HepG2 (cell line): ENCODE results near the gene RARA. TPM values are rescaled to one million over a fixed set of nuclear protein-coding genes. Genes with fewer than 3 reads are reported as not detected.

Source experiments
- FOSL2 ChIP-seq: sonication (generic); formaldehyde crosslinking; IDR thresholded peaks from 2 replicates; pipeline ENCODE4 v1.4.0; 2020; ENCODE audit warnings: missing genetic modification reagents
- FOXP1 ChIP-seq, 2 experiments: fragments of 450-650 bp in 1 of 2; IDR thresholded peaks; 2 replicates each; pipeline ENCODE4 v1.6.1; 2017 to 2018; ENCODE audit warnings: antibody characterized with exemption in 1 of 2
- GATAD1 ChIP-seq: IDR thresholded peaks from 2 replicates; pipeline ENCODE4 v1.6.1; 2016; ENCODE audit warnings: missing genetic modification reagents, missing compliant biosample characterization
- HES4 ChIP-seq: sonication (generic); formaldehyde crosslinking; IDR thresholded peaks from 2 replicates; pipeline ENCODE4 v1.9.0; 2021; ENCODE audit warnings: mild to moderate bottlenecking, missing genetic modification reagents, borderline replicate concordance
- KMT2A ChIP-seq: sonication (generic); formaldehyde crosslinking; IDR thresholded peaks from 2 replicates; pipeline ENCODE4 v1.4.0; 2020; ENCODE audit warnings: missing genetic modification reagents
- MTA3 ChIP-seq: sonication (generic); formaldehyde crosslinking; IDR thresholded peaks from 2 replicates; pipeline ENCODE4 v1.4.0; 2020; ENCODE audit warnings: missing genetic modification reagents
- NBN ChIP-seq: fragments of 450-650 bp; conservative IDR thresholded peaks from 2 replicates; pipeline ENCODE4 v1.6.1; 2017
- PRMT3 ChIP-seq: sonication (generic); formaldehyde crosslinking; IDR thresholded peaks from 2 replicates; pipeline ENCODE4 v1.8.1; 2022; ENCODE audit warnings: low read depth, mild to moderate bottlenecking, moderate library complexity, missing genetic modification reagents, borderline replicate concordance
- REL ChIP-seq: sonication (generic); formaldehyde crosslinking; conservative IDR thresholded peaks from 2 replicates; pipeline ENCODE4 v1.8.0; 2022; ENCODE audit warnings: mild to moderate bottlenecking, missing genetic modification reagents, moderate library complexity
- RNF2 ChIP-seq: fragments of 450-650 bp; conservative IDR thresholded peaks from 2 replicates; pipeline ENCODE4 v1.6.1; 2016; ENCODE audit warnings: low read depth
- RXRB ChIP-seq: IDR thresholded peaks from 2 replicates; pipeline ENCODE4 v1.6.1; 2016; ENCODE audit warnings: borderline replicate concordance, missing genetic modification reagents, missing compliant biosample characterization
- SOX13 ChIP-seq, 3 experiments: fragments of 450-650 bp in 1 of 3; sonication (generic) in 1 of 3; formaldehyde crosslinking in 1 of 3; IDR thresholded peaks in 2 of 3; conservative IDR thresholded peaks in 1 of 3; 2 replicates each; pipeline versions ENCODE4 v1.5.0 to v1.6.1; 2016 to 2020; ENCODE audit warnings: antibody characterized with exemption in 1 of 3, mild to moderate bottlenecking in 1 of 3, missing compliant biosample characterization in 1 of 3, missing genetic modification reagents in 1 of 3, moderate library complexity in 1 of 3
- SP1 ChIP-seq, 2 experiments: fragments of 450-650 bp in 1 of 2; sonication (generic) in 1 of 2; formaldehyde crosslinking in 1 of 2; IDR thresholded peaks; 2 replicates each; pipeline versions ENCODE4 v1.4.0 to v1.6.1; 2016 to 2020; ENCODE audit warnings: missing genetic modification reagents in 1 of 2
- SP5 ChIP-seq: IDR thresholded peaks from 2 replicates; pipeline ENCODE4 v1.6.1; 2016; ENCODE audit warnings: low read depth, borderline replicate concordance
- TP53 ChIP-seq: sonication (generic); formaldehyde crosslinking; conservative IDR thresholded peaks from 2 replicates; pipeline ENCODE4 v1.4.0; 2020; ENCODE audit warnings: missing genetic modification reagents
- U2AF2 ChIP-seq: fragments of 200-400 bp; formaldehyde crosslinking; IDR thresholded peaks from 2 replicates; pipeline ENCODE4 v1.6.1; 2017; ENCODE audit warnings: low read depth, mild to moderate bottlenecking, low read length
- ZNF101 ChIP-seq: sonication (generic); formaldehyde crosslinking; IDR thresholded peaks from 2 replicates; pipeline ENCODE4 v1.4.0; 2020; ENCODE audit warnings: mild to moderate bottlenecking, low read depth, missing genetic modification reagents, borderline replicate concordance
- ZNF224 ChIP-seq: sonication (generic); formaldehyde crosslinking; IDR thresholded peaks from 2 replicates; pipeline ENCODE4 v1.5.0; 2020; ENCODE audit warnings: mild to moderate bottlenecking, missing genetic modification reagents
- ZNF234 ChIP-seq: sonication (generic); formaldehyde crosslinking; conservative IDR thresholded peaks from 2 replicates; pipeline ENCODE4 v1.5.1; 2020; ENCODE audit warnings: mild to moderate bottlenecking, missing genetic modification reagents
- ZNF644 ChIP-seq: IDR thresholded peaks from 2 replicates; pipeline ENCODE4 v1.6.1; 2016; ENCODE audit warnings: low read depth
- ZNF737 ChIP-seq: sonication (generic); formaldehyde crosslinking; IDR thresholded peaks from 2 replicates; pipeline ENCODE4 v1.5.0; 2020; ENCODE audit warnings: missing genetic modification reagents, mild to moderate bottlenecking, borderline replicate concordance
- ZNF83 ChIP-seq: sonication (generic); formaldehyde crosslinking; IDR thresholded peaks from 2 replicates; pipeline ENCODE4 v1.4.0; 2020; ENCODE audit warnings: missing genetic modification reagents, mild to moderate bottlenecking, borderline replicate concordance
- ZNF850 ChIP-seq: sonication (generic); formaldehyde crosslinking; conservative IDR thresholded peaks from 2 replicates; pipeline ENCODE4 v1.9.0; 2021; ENCODE audit warnings: mild to moderate bottlenecking, missing genetic modification reagents
- polyA plus RNA-seq, 8 experiments: library from polyadenylated mRNA; depleted of rRNA in 3 of 8; stranded (reverse) in 7 of 8; unstranded in 1 of 8; fragments of >200 nt; fragmentation: Illumina TruSeq in 4 of 8; extraction: Trizol in 4 of 8; gene quantifications; 2 replicates each; pipeline versions ENCODE4 v1.2.1 to v1.2.3, GENCODE V29; 2011 to 2016; ENCODE audit warnings: low read depth in 4 of 8, missing spikeins in 1 of 8, mixed read lengths in 1 of 8; ENCODE audit not compliant: insufficient read depth in 1 of 8
- total RNA-seq, 5 experiments: library from RNA; depleted of rRNA; stranded (reverse); fragments of >200 nt; fragmentation: Illumina TruSeq; extraction: Trizol; gene quantifications; 2 replicates each; pipeline ENCODE4 v1.2.3, GENCODE V29; 2016; ENCODE audit warnings: low read depth in 1 of 5
- TF ChIP-seq, protein P1 (sequence below): sonication (generic); formaldehyde crosslinking; IDR thresholded peaks from 2 replicates; pipeline ENCODE4 v1.4.0; 2020; ENCODE audit warnings: missing genetic modification reagents
- TF ChIP-seq, protein P2 (sequence below): sonication (generic); formaldehyde crosslinking; IDR thresholded peaks from 2 replicates; pipeline ENCODE4 v1.5.0; 2020; ENCODE audit warnings: mild to moderate bottlenecking, missing genetic modification reagents, borderline replicate concordance
- TF ChIP-seq, protein P3 (sequence below): sonication (generic); formaldehyde crosslinking; IDR thresholded peaks from 2 replicates; pipeline ENCODE4 v1.4.0; 2020; ENCODE audit warnings: missing genetic modification reagents

The RARA gene
- total and polyA plus RNA-seq, 2 of the 13 experiments (the other 11 are each of a cell fraction or from before 2014, with no cell fraction given) = 6.4 to 8.6 TPM

DNA sequence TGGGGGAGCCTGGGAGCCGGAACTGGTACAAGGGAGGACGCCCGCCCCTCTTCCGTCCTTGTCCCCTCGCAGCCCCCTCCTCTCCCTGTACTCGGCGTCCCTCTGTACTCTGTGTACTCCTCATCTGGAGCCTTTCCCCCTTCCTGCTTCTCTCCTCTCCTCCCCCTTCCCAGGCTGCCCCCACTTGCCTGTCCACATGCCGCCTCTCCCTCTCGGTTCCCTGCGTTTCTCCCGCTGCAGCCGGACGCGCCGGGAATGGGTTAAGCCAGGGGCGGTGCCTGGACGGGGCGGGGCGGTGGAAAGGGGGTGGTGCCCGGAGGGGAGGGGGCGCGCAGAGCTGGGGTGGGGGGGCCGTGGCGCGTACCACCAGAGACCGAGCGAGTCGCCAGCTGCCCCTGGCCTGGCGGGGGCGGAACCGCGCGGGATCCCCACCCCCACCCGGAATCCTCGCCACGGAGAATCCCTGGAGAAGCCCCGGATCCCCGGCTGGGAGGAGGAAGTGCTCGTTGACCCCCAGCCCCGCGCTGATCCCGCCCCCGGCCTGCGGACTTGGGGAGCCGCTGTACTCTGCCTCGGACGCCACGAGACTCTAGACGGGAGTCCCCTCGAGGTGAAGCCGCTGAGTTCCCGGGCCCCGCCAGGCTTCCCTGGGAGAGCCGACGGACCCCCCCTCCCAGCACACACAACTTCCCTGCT lies 33.0 kb downstream of the RARA start (continued):
- TF ChIP-seq SP5 (CRISPR knock-in tag) (peak; percentile 77), RNF2 (no peak), ZNF644 (CRISPR knock-in tag) (no peak), REL (CRISPR knock-in tag) (no peak), MTA3 (CRISPR knock-in tag) (no peak), KMT2A (no peak; the same call in 1 of the 2 replicates), FOXP1 (IDR thresholded peaks at IDR 0.05) (no peak), FOXP1 (CRISPR knock-in tag; IDR thresholded peaks at IDR 0.05) (no peak), SOX13 (IDR thresholded peaks at IDR 0.05) (no peak), SOX13 (CRISPR knock-in tag; conservative IDR thresholded peaks at IDR 0.05 in 1 of 2, IDR thresholded peaks at IDR 0.05 in 1 of 2) (peak in 1 of 2 experiments; percentile 14; a peak in 1 of 4 replicates), ZNF83 (CRISPR knock-in tag) (no peak), ZNF234 (no peak), TP53 (no peak), NBN (no peak), FOSL2 (no peak), HES4 (CRISPR knock-in tag) (no peak; the same call in 1 of the 2 replicates), ZNF224 (CRISPR knock-in tag) (no peak), RXRB (CRISPR knock-in tag) (peak; percentile 30; the same call in 1 of the 2 replicates), ZNF850 (no peak), ZNF737 (CRISPR knock-in tag) (no peak), ZNF101 (CRISPR knock-in tag) (no peak), U2AF2 (no peak), PRMT3 (CRISPR knock-in tag) (no peak), SP1 (IDR thresholded peaks at IDR 0.05) (no peak), SP1 (CRISPR knock-in tag; IDR thresholded peaks at IDR 0.05) (peak; percentile 88), GATAD1 (CRISPR knock-in tag) (0 out of 2 replicates have a peak, but pooled peaks have one; percentile 17)
- TF ChIP-seq, protein P1, sequence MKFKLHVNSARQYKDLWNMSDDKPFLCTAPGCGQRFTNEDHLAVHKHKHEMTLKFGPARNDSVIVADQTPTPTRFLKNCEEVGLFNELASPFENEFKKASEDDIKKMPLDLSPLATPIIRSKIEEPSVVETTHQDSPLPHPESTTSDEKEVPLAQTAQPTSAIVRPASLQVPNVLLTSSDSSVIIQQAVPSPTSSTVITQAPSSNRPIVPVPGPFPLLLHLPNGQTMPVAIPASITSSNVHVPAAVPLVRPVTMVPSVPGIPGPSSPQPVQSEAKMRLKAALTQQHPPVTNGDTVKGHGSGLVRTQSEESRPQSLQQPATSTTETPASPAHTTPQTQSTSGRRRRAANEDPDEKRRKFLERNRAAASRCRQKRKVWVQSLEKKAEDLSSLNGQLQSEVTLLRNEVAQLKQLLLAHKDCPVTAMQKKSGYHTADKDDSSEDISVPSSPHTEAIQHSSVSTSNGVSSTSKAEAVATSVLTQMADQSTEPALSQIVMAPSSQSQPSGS = no peak
- TF ChIP-seq, protein P2, sequence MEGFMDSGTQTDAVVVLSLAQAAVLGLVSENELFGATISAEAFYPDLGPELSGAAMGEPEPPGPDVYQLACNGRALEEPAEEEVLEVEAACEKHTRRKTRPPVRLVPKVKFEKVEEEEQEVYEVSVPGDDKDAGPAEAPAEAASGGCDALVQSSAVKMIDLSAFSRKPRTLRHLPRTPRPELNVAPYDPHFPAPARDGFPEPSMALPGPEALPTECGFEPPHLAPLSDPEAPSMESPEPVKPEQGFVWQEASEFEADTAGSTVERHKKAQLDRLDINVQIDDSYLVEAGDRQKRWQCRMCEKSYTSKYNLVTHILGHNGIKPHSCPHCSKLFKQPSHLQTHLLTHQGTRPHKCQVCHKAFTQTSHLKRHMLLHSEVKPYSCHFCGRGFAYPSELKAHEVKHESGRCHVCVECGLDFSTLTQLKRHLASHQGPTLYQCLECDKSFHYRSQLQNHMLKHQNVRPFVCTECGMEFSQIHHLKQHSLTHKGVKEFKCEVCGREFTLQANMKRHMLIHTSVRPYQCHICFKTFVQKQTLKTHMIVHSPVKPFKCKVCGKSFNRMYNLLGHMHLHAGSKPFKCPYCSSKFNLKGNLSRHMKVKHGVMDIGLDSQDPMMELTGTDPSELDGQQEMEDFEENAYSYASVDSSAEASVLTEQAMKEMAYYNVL (CRISPR knock-in tag) = no peak
- TF ChIP-seq, protein P3, sequence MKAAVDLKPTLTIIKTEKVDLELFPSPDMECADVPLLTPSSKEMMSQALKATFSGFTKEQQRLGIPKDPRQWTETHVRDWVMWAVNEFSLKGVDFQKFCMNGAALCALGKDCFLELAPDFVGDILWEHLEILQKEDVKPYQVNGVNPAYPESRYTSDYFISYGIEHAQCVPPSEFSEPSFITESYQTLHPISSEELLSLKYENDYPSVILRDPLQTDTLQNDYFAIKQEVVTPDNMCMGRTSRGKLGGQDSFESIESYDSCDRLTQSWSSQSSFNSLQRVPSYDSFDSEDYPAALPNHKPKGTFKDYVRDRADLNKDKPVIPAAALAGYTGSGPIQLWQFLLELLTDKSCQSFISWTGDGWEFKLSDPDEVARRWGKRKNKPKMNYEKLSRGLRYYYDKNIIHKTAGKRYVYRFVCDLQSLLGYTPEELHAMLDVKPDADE (CRISPR knock-in tag) = no peak
